ENCODE measurements around the gene PRRX1. TPM values are rescaled to one million over a fixed set of nuclear protein-coding genes. Genes with fewer than 3 reads are reported as not detected.
A peak's percentile ranks its signal among the peaks of the same experiment; 100 is the strongest.

The PRRX1 gene
- total RNA-seq, 1 donor from 2014 or later = 169 TPM

- ATAC-seq = peak; percentile 58
- intact Hi-C loops (cut with DNase I) = no loop called here
- no peak for DNase-seq (ENCODE audit: low spot score)
These were observed 16.5 kb downstream of the PRRX1 start for GRCh38 chr1:170680428-170680827.

- no peak for ATAC-seq
- no peak for DNase-seq (ENCODE audit: low spot score)
- intact Hi-C loops (cut with DNase I) = no loop called here
These were observed 18.2 kb downstream of the PRRX1 start for GRCh38 chr1:170682169-170682568.

- DNase-seq (ENCODE audit: low spot score) = no peak
- intact Hi-C loops (cut with DNase I) = no loop called here
- no peak for ATAC-seq
These were observed 18.9 kb downstream of the PRRX1 start for GRCh38 chr1:170682809-170683208.

GRCh38 chr1:170685166-170685565 is 21.2 kb downstream of the PRRX1 start:
- intact Hi-C loops (cut with DNase I) = no loop called here
- peak; percentile 70 for ATAC-seq
- DNase-seq (ENCODE audit: low spot score) = no peak

GRCh38 chr1:170686291-170686690 is 22.4 kb downstream of the PRRX1 start:
- DNase-seq (ENCODE audit: low spot score) (no peak), ATAC-seq (peak; percentile 23)
- intact Hi-C loops (cut with DNase I) = no loop called here

- intact Hi-C loops (cut with DNase I) = no loop called here
- no peak for ATAC-seq
- no peak for DNase-seq (ENCODE audit: low spot score)
These were observed 23.7 kb downstream of the PRRX1 start for GRCh38 chr1:170687621-170688020.

- DNase-seq (ENCODE audit: low spot score) (no peak), ATAC-seq (no peak)
- intact Hi-C loops (cut with DNase I) = no loop called here
These were observed 27.3 kb downstream of the PRRX1 start for GRCh38 chr1:170691258-170691657.

GRCh38 chr1:170692866-170693575 is 29.1 kb downstream of the PRRX1 start:
- ATAC-seq (peak; percentile 93), DNase-seq (ENCODE audit: low spot score) (no peak)
- intact Hi-C loops (cut with DNase I) = no loop called here

GRCh38 chr1:170694172-170694926 is 30.4 kb downstream of the PRRX1 start:
- DNase-seq (ENCODE audit: low spot score) (no peak), ATAC-seq (no peak)
- intact Hi-C loops (cut with DNase I) = no loop called here

GRCh38 chr1:170695955-170696590 is 32.1 kb downstream of the PRRX1 start:
- DNase-seq (ENCODE audit: low spot score) (no peak), ATAC-seq (no peak)
- intact Hi-C loops (cut with DNase I) = no loop called here

- intact Hi-C loops (cut with DNase I) = no loop called here
- no peak for ATAC-seq
- DNase-seq (ENCODE audit: low spot score) = no peak
These were observed 32.8 kb downstream of the PRRX1 start for GRCh38 chr1:170696591-170697290.

GRCh38 chr1:170697316-170697715 is 33.4 kb downstream of the PRRX1 start:
- no peak for ATAC-seq
- no peak for DNase-seq (ENCODE audit: low spot score)

GRCh38 chr1:170698301-170699275 is 34.7 kb downstream of the PRRX1 start:
- ATAC-seq = peak; percentile 77
- DNase-seq (ENCODE audit: low spot score) = no peak
- intact Hi-C loops (cut with DNase I) = no loop called here

More at GRCh38 chr1:170697316-170697715, 33.4 kb downstream of the PRRX1 start:
- intact Hi-C loops (cut with DNase I) = no loop called here

- DNase-seq (ENCODE audit: low spot score) (no peak), ATAC-seq (no peak)
- intact Hi-C loops (cut with DNase I) = no loop called here
These were observed 35.8 kb downstream of the PRRX1 start for GRCh38 chr1:170699696-170700095.

GRCh38 chr1:170700842-170701615 is 37.1 kb downstream of the PRRX1 start:
- DNase-seq (ENCODE audit: low spot score) (no peak), ATAC-seq (peak; percentile 42)
- intact Hi-C loops (cut with DNase I) = no loop called here

- ATAC-seq (no peak), DNase-seq (ENCODE audit: low spot score) (no peak)
- intact Hi-C loops (cut with DNase I) = no loop called here
These were observed 38.0 kb downstream of the PRRX1 start for GRCh38 chr1:170701962-170702361.

GRCh38 chr1:170703591-170703990 is 39.7 kb downstream of the PRRX1 start:
- intact Hi-C loops (cut with DNase I) = no loop called here
- DNase-seq (ENCODE audit: low spot score) = no peak
- ATAC-seq = no peak

- DNase-seq (ENCODE audit: low spot score) = no peak
- ATAC-seq = no peak
- intact Hi-C loops (cut with DNase I) = no loop called here
These were observed 40.3 kb downstream of the PRRX1 start for GRCh38 chr1:170704256-170704655.
